LNCAP (cell line): ENCODE measurements around the gene SFRP2.

ENCODE experiments used
- TF ChIP-seq, protein P1 (sequence below): fragments of 450-650 bp; IDR thresholded peaks from 2 replicates; pipeline ENCODE4 v1.5.1; 2017; ENCODE audit warnings: mild to moderate bottlenecking

The SFRP2 gene

DNA sequence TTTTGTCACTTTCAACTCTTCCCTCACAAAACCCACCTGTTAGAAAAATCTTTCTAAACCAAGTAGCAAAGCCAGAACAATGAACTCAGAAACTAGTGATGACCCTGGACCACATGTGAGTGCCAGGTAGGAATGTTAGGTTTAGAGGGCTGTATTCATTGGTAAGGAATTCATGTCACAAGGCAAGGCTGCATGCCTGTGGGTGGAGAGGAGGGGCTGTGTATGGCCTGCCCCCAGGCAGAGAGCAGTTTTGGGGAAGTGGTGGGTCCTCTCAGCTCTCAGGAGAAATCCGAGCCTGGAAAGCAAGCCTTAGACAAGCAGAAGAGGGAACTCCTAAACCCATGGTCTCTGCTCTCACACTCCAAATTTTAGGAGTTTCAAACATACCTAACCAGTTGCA, 31.5 kb downstream of the SFRP2 start:
- TF ChIP-seq, protein P1, sequence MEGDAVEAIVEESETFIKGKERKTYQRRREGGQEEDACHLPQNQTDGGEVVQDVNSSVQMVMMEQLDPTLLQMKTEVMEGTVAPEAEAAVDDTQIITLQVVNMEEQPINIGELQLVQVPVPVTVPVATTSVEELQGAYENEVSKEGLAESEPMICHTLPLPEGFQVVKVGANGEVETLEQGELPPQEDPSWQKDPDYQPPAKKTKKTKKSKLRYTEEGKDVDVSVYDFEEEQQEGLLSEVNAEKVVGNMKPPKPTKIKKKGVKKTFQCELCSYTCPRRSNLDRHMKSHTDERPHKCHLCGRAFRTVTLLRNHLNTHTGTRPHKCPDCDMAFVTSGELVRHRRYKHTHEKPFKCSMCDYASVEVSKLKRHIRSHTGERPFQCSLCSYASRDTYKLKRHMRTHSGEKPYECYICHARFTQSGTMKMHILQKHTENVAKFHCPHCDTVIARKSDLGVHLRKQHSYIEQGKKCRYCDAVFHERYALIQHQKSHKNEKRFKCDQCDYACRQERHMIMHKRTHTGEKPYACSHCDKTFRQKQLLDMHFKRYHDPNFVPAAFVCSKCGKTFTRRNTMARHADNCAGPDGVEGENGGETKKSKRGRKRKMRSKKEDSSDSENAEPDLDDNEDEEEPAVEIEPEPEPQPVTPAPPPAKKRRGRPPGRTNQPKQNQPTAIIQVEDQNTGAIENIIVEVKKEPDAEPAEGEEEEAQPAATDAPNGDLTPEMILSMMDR = no peak

DNA sequence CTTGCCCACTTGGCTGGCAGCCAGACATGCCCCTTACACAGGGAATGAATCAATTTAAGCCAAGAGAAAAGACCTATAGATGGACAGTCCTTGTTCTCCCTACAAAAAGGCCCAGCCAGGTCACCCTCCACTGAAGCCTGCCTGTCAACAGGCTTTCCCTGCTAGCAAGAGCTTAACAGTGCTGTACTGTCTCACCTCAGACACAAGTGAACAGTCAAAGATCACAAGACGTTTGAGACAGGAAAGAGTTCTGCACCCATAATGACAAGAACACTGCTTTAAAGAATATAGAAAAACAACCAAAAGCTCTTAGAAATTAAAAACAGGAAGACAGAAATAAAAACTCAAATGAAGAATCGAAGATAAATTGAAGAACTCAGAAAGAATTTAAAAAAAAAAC, 33.7 kb downstream of the SFRP2 start:
- TF ChIP-seq, protein P1 = no peak

DNA sequence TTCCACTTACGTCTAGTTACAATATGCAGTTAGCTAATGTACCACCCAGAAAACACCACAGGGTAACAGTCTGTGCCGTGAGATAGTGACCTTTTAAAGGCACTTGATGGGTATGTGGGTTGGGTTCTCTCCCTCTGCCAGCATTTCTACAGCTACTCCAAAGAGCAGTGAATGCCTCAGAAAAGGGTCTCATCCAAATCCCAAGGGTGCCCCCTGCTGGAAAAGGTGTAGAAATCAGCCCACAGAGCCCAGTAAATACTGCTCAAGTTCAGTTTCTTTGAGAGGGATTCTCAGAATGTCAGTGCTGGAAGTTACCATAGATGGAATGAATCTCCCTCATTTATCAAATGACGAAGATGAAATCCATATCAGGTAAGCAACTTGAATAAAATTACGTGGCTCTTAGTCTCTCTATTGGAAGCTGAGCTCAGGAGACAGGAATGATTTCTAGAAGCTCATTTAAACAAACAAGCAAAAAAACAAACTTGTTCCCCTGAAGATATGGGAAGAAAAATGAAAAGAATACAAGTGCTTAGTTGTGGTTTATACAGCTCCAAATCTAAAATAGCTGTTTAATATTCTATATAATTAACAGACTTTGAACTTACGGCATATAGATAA, 38.6 kb downstream of the SFRP2 start:
- TF ChIP-seq, protein P1 = peak; percentile 65

DNA sequence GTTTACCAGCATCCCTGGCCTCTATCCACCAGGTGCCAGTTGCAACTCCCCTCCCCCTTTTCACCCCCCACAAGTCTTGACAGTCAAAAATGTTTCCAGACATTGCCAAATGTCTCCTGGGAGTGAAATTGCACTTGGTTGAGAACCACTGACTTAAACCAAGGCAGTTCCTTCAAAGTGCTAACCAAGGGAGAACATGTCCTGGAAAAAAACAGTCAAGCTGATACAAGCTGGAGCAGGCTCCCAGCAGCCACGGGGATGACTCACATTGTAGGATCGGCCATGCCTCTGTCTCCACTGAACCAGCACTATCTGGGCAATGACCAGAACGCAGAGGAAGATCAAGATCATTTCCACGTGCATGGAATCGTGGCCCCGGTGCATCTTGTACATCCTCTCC, 40.5 kb downstream of the SFRP2 start:
- TF ChIP-seq, protein P1 = no peak

DNA sequence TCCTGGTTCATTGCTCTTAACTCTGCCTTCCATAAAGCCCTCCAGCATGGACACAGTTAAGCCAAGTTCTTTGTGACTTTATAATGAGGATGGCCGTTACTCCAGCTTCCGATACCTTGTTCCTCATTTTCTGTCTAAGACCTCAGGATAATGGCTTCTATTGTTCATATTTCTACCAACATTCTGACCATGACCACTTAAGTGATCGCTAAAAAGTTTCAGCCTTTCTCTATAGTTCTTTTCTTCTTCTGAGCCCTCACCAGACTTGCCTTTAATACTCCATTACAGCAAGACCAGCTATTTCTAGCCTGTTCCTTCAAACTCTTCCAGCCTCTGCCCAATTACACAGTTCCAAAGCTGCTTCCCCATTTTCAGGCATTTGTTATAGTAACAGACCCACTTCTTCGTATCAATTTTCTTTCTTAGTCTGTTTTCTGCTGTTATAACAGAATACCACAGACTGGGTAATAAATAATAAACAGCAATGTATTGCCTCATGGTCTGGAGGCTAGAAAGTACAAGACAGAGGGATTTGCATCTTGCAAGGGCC, 41.4 kb downstream of the SFRP2 start:
- TF ChIP-seq, protein P1 = no peak

DNA sequence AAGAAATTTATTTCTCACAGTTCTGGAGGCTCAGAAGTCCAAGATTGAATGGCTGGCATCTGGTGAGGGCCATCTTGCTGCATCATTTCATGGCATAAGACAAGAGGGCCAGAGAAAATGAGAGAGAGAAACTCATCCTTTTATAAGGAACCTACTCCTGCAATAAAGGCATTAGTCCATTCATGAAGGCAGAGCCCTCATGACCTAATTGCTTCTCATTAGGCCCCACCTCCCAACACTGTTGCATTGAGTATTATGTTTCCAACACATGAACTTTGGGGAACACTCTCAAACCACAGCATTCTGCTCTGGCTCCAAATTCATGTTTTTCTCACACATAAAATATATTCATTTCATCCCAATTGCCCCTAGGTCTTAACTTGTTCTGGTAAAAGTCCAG, 43.2 kb downstream of the SFRP2 start:
- TF ChIP-seq, protein P1 = no peak

DNA sequence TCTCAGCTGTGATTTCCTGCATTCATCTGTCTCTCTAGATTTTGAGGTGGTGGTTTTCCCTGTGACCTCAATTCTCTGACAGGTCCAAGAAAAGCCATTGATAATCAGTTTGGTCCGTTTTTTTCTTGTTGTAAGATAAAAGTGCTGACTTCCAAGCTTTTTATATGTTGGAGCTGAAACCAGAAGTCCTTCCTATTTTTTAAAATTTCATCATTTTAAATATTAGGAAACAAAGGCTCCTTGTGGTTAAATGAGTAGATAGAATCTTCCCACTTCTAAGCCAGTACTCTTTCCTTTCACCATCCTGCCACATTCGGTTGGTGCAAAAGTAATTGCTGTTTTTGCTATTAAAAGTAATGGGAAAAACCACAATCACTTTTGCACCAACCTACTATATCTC, 47.3 kb downstream of the SFRP2 start:
- TF ChIP-seq, protein P1 = no peak
